HCT116 (cell line): Measurements from ENCODE around the gene POLR2J. TPM values are rescaled to one million over a fixed set of nuclear protein-coding genes. Genes with fewer than 3 reads are reported as not detected.
A peak's percentile ranks its signal among the peaks of the same experiment; 100 is the strongest.
"Not testable (repeated sequence)": the region's sequence is repeated elsewhere in the genome, so short reads cannot be mapped to it uniquely, and the experiment has no call there.

Source experiments
- ATAC-seq: fragments of 200-7000 bp; cut with Tn5 transposase; 2 replicates; pipeline ENCODE4 v1.9.1; 2020; ENCODE audit warnings: mild to moderate bottlenecking, moderate library complexity
- BruUV-seq: library from RNA; stranded (reverse); fragments of 400-500 nt; replicated peaks from 2 replicates; lab custom pipeline; 2021; lab: Mats Ljungman, UMichigan
- CTCF ChIA-PET: fragments of 300-600 bp; sonication (Branson Sonifier 250); formaldehyde crosslinking; loops from one replicate; lab custom pipeline; 2021; ENCODE audit warnings: antibody characterized with exemption; lab: Charles Lee
- POLR2A ChIA-PET: fragments of 300-600, 350-600 bp; sonication (Branson Sonifier 250); formaldehyde crosslinking; loops from one replicate; lab custom pipeline; 2021; ENCODE audit warnings: antibody characterized with exemption; lab: Charles Lee
- RAD21 ChIA-PET, 2 experiments: fragments of 300-600 bp; sonication (Branson Sonifier 250); formaldehyde crosslinking; loops; one replicate each; lab custom pipeline; 2023; ENCODE audit warnings: low total read pairs in 2 of 2; ENCODE audit not compliant: uncharacterized antibody in 2 of 2, unreplicated experiment in 2 of 2, low non-redundant PET in 1 of 2; lab: Charles Lee
- DNase-seq: peaks from one replicate; pipeline ENCODE4 v3.0.0-alpha.2; 2010; ENCODE audit warnings: low read depth, low spot score
- H2AFZ ChIP-seq: fragments of 200-600 bp; shearing (Covaris generic), sonication (generic); 2 replicates; pipeline ENCODE4 v1.6.1; 2017; ENCODE audit warnings: low read depth, mixed run types, mixed read lengths, antibody characterized with exemption, low read length; ENCODE audit not compliant: poor library complexity, severe bottlenecking
- H3K27ac ChIP-seq: 2 replicates; pipeline ENCODE4 v1.5.1; 2012; ENCODE audit warnings: low read depth, low read length
- H3K27me3 ChIP-seq: fragments of 200-600 bp; sonication (generic); 2 replicates; pipeline ENCODE4 v1.6.1; 2016; ENCODE audit warnings: mixed run types, low read length, mixed read lengths; ENCODE audit not compliant: insufficient read depth
- H3K36me3 ChIP-seq, 2 experiments: fragments of 200-500 bp in 1 of 2; fragments of 200-600 bp in 1 of 2; sonication (Bioruptor generic) in 1 of 2; sonication (generic) in 1 of 2; 2 replicates each; pipeline versions ENCODE4 v1.5.1 to v1.6.1; 2014 to 2016; ENCODE audit warnings: low read length in 2 of 2, inconsistent platforms in 1 of 2, mixed read lengths in 1 of 2, mixed run types in 1 of 2; ENCODE audit not compliant: insufficient read depth in 2 of 2, control insufficient read depth in 1 of 2
- H3K4me1 ChIP-seq, 2 experiments: fragments of 200-600 bp in 1 of 2; sonication (generic) in 1 of 2; 2 replicates each; pipeline versions ENCODE4 v1.5.1 to v1.6.1; 2012 to 2017; ENCODE audit warnings: low read length in 2 of 2, inconsistent platforms in 1 of 2, mild to moderate bottlenecking in 1 of 2, mixed read lengths in 1 of 2, mixed run types in 1 of 2, moderate library complexity in 1 of 2; ENCODE audit not compliant: insufficient read depth in 2 of 2, control insufficient read depth in 1 of 2
- H3K4me2 ChIP-seq: fragments of 200-600 bp; sonication (generic); 2 replicates; pipeline ENCODE4 v1.6.1; 2017; ENCODE audit warnings: mixed run types, low read length, mixed read lengths
- H3K4me3 ChIP-seq, 2 experiments: fragments of 200-600 bp in 1 of 2; sonication (generic) in 1 of 2; replicated peaks in 1 of 2; 2 replicates each; pipeline ENCODE4 v1.5.1; 2011 to 2016; ENCODE audit warnings: low read length in 2 of 2, control low read depth in 1 of 2, low read depth in 1 of 2, mild to moderate bottlenecking in 1 of 2, mixed read lengths in 1 of 2, mixed run types in 1 of 2
- H3K79me2 ChIP-seq: fragments of 200-600 bp; sonication (generic); 2 replicates; pipeline ENCODE4 v1.6.1; 2017; ENCODE audit warnings: mild to moderate bottlenecking, mixed run types, low read length, moderate library complexity, mixed read lengths; ENCODE audit not compliant: insufficient read depth
- H3K9ac ChIP-seq: fragments of 200-600 bp; sonication (generic); 2 replicates; pipeline ENCODE4 v1.6.1; 2016; ENCODE audit warnings: low read length, mixed read lengths
- H3K9me2 ChIP-seq: fragments of 200-600 bp; sonication (generic), shearing (Covaris generic); 2 replicates; pipeline ENCODE4 v1.6.1; 2017; ENCODE audit warnings: mixed run types, mild to moderate bottlenecking, moderate library complexity; ENCODE audit not compliant: insufficient read depth
- H3K9me3 ChIP-seq, 2 experiments: fragments of 200-500 bp in 1 of 2; fragments of 200-600 bp in 1 of 2; sonication (Bioruptor generic) in 1 of 2; sonication (generic) in 1 of 2; 2 replicates each; pipeline ENCODE4 v1.6.1; 2014 to 2017; ENCODE audit warnings: low read length in 2 of 2, mixed read lengths in 2 of 2, inconsistent platforms in 1 of 2, low read depth in 1 of 2, mild to moderate bottlenecking in 1 of 2, mixed run types in 1 of 2, moderate library complexity in 1 of 2; ENCODE audit not compliant: control insufficient read depth in 1 of 2, insufficient read depth in 1 of 2
- H4K20me1 ChIP-seq: fragments of 200-600 bp; sonication (generic), shearing (Covaris generic); 2 replicates; pipeline ENCODE4 v1.6.1; 2017; ENCODE audit warnings: mixed run types, mild to moderate bottlenecking, moderate library complexity; ENCODE audit not compliant: insufficient read depth
- RAD21 ChIP-seq: IDR thresholded peaks from 2 replicates; pipeline ENCODE4 v1.6.1; 2012; ENCODE audit warnings: low read depth, mild to moderate bottlenecking
- intact Hi-C: fragments of 100-400 bp; cut with micrococcal nuclease; formaldehyde crosslinking; loops from 2 replicates; pipeline ENCODE4 v1.10.0; 2022
- total RNA-seq: library from RNA; stranded (reverse); gene quantifications from one replicate; pipeline ENCODE4 v1.2.1, GENCODE V29; 2021; ENCODE audit not compliant: unreplicated experiment
- TF ChIP-seq, protein P1 (sequence below), 3 experiments: fragments of 200-600 bp in 1 of 3; sonication (generic) in 1 of 3; IDR thresholded peaks in 2 of 3; conservative IDR thresholded peaks in 1 of 3; 2 replicates each; pipeline ENCODE4 v1.5.1; 2012 to 2017; ENCODE audit warnings: low read depth in 2 of 3, low read length in 2 of 3, antibody characterized with exemption in 1 of 3, borderline replicate concordance in 1 of 3, control low read depth in 1 of 3, mild to moderate bottlenecking in 1 of 3, mixed read lengths in 1 of 3, mixed run types in 1 of 3, moderate library complexity in 1 of 3; ENCODE audit not compliant: insufficient read depth in 1 of 3

POLR2J gene
- total RNA-seq, 1 experiment from 2014 or later = 54.9 TPM

DNA sequence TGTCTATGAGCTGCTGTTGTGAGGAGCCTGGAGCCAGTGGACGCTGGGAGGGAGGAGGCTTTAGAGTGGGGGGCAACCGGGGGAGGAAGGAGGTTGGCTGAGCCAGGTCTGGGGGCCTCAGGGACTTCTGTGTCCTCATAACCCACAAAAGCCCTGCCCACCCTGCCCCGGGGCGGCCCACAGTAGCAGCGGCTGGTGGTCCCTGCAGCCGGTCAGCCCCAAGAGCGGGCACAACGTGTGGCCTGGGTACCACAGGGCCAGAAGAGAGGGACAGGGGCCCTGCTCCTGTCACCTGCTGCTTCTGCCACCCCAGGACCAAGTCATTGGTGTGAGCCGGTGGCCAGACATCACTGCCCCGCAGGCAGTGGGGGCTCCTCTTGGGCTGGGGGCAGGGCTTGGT is 3.2 kb upstream of the POLR2J start:
- ATAC-seq, H2AFZ ChIP-seq, H3K79me2 ChIP-seq, RAD21 ChIA-PET, intact Hi-C loops, H3K4me1 ChIP-seq, H3K36me3 ChIP-seq, H3K9ac ChIP-seq, H3K4me3 ChIP-seq, H4K20me1 ChIP-seq, BruUV-seq, CTCF ChIA-PET, H3K27ac ChIP-seq, H3K9me2 ChIP-seq, H3K4me2 ChIP-seq, H3K9me3 ChIP-seq, DNase-seq, H3K27me3 ChIP-seq, POLR2A ChIA-PET: not testable (repeated sequence)

GRCh38 chr7:102479982-102480637 is 1.4 kb upstream of the POLR2J start:
- DNase-seq, POLR2A ChIA-PET, H3K4me3 ChIP-seq, H3K36me3 ChIP-seq, H3K4me2 ChIP-seq, H3K9me3 ChIP-seq, H3K79me2 ChIP-seq, H3K9ac ChIP-seq: not testable (repeated sequence)
- TF ChIP-seq, protein P1, sequence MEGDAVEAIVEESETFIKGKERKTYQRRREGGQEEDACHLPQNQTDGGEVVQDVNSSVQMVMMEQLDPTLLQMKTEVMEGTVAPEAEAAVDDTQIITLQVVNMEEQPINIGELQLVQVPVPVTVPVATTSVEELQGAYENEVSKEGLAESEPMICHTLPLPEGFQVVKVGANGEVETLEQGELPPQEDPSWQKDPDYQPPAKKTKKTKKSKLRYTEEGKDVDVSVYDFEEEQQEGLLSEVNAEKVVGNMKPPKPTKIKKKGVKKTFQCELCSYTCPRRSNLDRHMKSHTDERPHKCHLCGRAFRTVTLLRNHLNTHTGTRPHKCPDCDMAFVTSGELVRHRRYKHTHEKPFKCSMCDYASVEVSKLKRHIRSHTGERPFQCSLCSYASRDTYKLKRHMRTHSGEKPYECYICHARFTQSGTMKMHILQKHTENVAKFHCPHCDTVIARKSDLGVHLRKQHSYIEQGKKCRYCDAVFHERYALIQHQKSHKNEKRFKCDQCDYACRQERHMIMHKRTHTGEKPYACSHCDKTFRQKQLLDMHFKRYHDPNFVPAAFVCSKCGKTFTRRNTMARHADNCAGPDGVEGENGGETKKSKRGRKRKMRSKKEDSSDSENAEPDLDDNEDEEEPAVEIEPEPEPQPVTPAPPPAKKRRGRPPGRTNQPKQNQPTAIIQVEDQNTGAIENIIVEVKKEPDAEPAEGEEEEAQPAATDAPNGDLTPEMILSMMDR (IDR thresholded peaks at IDR 0.05 in 2 of 3, conservative IDR thresholded peaks at IDR 0.05 in 1 of 3; ENCODE audit: borderline replicate concordance in 1 of 3, insufficient read depth in 1 of 3, low read depth in 2 of 3, low read length in 2 of 3) = peak; percentile 24 to 30 (median 25); a peak in 4 of 6 replicates
- TF ChIP-seq RAD21 = peak; percentile 41; the same call in 1 of the 2 replicates
- TF ChIP-seq, all 23 proteins: peak for 2; not testable (repeated sequence) for 21
- H4K20me1 ChIP-seq, ATAC-seq, H2AFZ ChIP-seq, intact Hi-C loops, H3K27me3 ChIP-seq, H3K4me1 ChIP-seq, BruUV-seq, H3K9me2 ChIP-seq, RAD21 ChIA-PET, CTCF ChIA-PET, H3K27ac ChIP-seq: not testable (repeated sequence)

GRCh38 chr7:102479209-102479584 is 475 bp upstream of the POLR2J start:
- BruUV-seq, H3K79me2 ChIP-seq, POLR2A ChIA-PET, H2AFZ ChIP-seq, H4K20me1 ChIP-seq, H3K27me3 ChIP-seq, CTCF ChIA-PET, DNase-seq, H3K9ac ChIP-seq, H3K9me3 ChIP-seq, H3K9me2 ChIP-seq, intact Hi-C loops, H3K36me3 ChIP-seq, H3K27ac ChIP-seq, H3K4me1 ChIP-seq, H3K4me3 ChIP-seq, RAD21 ChIA-PET, H3K4me2 ChIP-seq: not testable (repeated sequence)
- peak; percentile 30 for ATAC-seq
